GM06990 (cell line): ENCODE results near the gene PRL.

Experiments used
- DNase-seq: peaks from one replicate; pipeline ENCODE4 v3.0.0-alpha.2; 2011; ENCODE audit not compliant: insufficient read length; ENCODE audit errors: extremely low read depth
- H3K27me3 ChIP-seq: replicated peaks from 2 replicates; pipeline ENCODE4 v1.6.0; 2011; ENCODE audit warnings: low read length; ENCODE audit not compliant: control insufficient read depth, insufficient read depth
- H3K36me3 ChIP-seq: 2 replicates; pipeline ENCODE4 v1.5.1; 2011; ENCODE audit warnings: low read length; ENCODE audit not compliant: control insufficient read depth, insufficient read depth
- H3K4me3 ChIP-seq: replicated peaks from 2 replicates; pipeline ENCODE4 v1.5.1; 2011; ENCODE audit warnings: low read depth, mild to moderate bottlenecking, control low read depth, low read length
- CTCF ChIP-seq: IDR thresholded peaks from 2 replicates; pipeline ENCODE4 v1.5.1; 2011; ENCODE audit warnings: low read length, control low read depth, mild to moderate bottlenecking, inconsistent platforms; ENCODE audit not compliant: insufficient read depth, poor library complexity, severe bottlenecking

The PRL gene

GRCh38 chr6:22330941-22331340 lies 34.1 kb upstream of the PRL start:
- no peak for DNase-seq
- no peak overlapping the region for H3K4me3 ChIP-seq
- no peaks in the 10 kb centered on the region for H3K27me3 ChIP-seq
- no peak for TF ChIP-seq CTCF
- H3K36me3 ChIP-seq: no peaks in the 10 kb centered on the region

GRCh38 chr6:22328474-22328873 lies 31.6 kb upstream of the PRL start:
- H3K27me3 ChIP-seq: no peaks in the 10 kb centered on the region
- no peak for DNase-seq
- TF ChIP-seq CTCF: no peak
- H3K4me3 ChIP-seq: no peak overlapping the region
- H3K36me3 ChIP-seq: no peaks in the 10 kb centered on the region

DNA sequence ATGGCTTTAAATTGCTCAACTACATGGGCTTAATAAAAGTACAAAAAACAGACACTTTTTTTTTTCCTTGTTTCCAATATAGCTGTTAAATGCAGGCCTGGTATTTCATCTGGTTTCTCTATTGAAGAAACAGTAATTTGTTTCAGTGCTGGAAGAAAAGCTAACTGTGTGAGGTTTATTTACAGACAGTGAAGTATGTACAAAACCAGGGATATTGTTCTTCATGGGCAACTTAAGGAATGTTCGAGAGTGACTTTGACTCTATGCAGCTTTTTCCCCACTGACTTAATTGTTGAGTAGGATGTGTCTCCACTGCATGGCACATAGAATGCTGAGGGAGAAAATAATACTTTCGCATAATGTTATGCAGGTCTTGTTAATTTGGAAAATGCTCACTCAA lies 31.0 kb upstream of the PRL start:
- H3K36me3 ChIP-seq: no peaks in the 10 kb centered on the region
- H3K27me3 ChIP-seq: no peaks in the 10 kb centered on the region
- no peak for TF ChIP-seq CTCF
- no peak for DNase-seq
- no peak overlapping the region for H3K4me3 ChIP-seq

GRCh38 chr6:22326500-22326899 lies 29.7 kb upstream of the PRL start:
- no peak for TF ChIP-seq CTCF
- no peaks in the 10 kb centered on the region for H3K36me3 ChIP-seq
- no peak for DNase-seq
- no peaks in the 10 kb centered on the region for H3K27me3 ChIP-seq
- no peak overlapping the region for H3K4me3 ChIP-seq

DNA sequence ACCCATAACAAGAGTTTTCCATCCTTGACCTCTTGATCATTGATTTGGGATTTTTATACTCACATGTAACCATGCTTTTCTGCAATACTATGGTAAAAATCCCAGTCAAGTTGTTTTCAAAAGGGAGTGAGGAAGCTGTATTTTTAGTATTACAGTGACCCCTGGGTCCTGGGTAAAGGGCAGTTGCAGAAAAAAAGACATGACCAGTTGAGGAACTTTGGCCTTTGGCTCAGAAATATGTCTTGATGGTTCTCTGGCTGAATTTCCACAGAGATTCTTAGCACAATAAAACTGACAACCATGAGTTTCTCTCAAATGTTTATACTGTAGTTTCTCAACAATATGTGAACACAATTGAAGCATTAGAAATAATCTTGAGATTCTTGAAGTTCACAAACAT lies 28.6 kb upstream of the PRL start:
- no peak for TF ChIP-seq CTCF
- H3K27me3 ChIP-seq: no peaks in the 10 kb centered on the region
- DNase-seq: no peak
- no peak overlapping the region for H3K4me3 ChIP-seq
- no peaks in the 10 kb centered on the region for H3K36me3 ChIP-seq

DNA sequence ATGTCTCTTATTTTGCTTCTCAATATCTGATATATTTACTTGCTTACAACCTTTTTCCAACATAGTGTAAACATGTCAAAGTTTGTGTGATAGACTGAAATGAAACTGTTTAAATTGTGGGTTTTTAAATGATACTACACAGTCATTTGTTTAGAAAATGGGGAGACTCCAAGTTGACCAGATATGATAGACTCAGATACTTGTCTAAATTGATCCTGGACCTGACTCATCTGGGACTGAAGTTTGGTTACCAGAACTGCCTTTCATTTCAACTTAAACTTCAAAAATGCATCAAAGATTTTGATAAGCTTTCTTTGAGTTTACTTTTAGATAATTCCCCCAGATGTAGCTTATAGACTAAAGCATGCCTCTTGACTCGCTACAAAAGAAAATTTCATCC lies 27.0 kb upstream of the PRL start:
- no peak for TF ChIP-seq CTCF

More for the DNA sequence above, 27.0 kb upstream of the PRL start:
- no peak for DNase-seq
- no peak overlapping the region for H3K4me3 ChIP-seq
- H3K36me3 ChIP-seq: no peaks in the 10 kb centered on the region
- no peaks in the 10 kb centered on the region for H3K27me3 ChIP-seq
